ENCODE results near the gene TIMM17B.
A peak's percentile ranks its signal among the peaks of the same experiment; 100 is the strongest.

Gene TIMM17B

DNA sequence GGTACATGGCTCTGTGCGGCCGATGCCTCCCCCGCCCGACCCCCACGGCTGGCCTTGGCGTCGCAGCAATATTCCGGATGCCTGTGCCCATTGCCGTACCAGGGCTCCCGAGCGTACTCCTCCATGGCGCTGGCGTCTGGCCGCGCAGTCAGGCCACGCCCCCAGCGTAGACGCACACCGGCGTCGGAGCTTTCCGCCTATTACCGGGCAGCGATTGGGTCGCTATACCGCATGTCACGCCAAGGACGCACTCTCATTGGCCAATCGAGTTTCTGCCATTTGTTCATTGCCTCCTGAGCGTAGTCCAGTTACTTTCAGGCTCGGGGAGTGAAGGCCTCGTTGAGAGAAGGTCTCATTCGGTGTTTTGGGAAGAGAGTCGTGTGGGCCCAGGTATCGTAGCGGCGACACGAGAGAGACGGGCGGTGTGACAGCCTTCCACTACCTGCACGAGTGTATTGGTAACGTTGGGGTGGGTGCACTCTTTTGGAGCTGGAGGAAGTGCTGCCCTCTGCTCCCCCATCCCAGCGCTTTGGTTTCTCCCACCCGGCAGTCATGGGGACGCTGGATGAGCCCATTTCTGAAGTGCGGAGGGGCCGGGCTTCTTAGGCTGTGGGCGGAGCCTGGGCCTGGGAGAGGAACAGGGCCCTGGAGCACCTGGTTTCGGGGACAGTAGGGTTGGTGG, at the start of gene TIMM17B, which contains the start of gene PQBP1:
Gene TIMM17B (minus strand): TSS at position 144 of the 682 bp plus-strand sequence. CDS start 19 bp downstream, at position 125.
Gene PQBP1 (plus strand): TSS at position 306 of the 682 bp plus-strand sequence. CDS start 580 bp downstream, outside the sequence.
- peak; percentile 98 for DNase-seq

DNA sequence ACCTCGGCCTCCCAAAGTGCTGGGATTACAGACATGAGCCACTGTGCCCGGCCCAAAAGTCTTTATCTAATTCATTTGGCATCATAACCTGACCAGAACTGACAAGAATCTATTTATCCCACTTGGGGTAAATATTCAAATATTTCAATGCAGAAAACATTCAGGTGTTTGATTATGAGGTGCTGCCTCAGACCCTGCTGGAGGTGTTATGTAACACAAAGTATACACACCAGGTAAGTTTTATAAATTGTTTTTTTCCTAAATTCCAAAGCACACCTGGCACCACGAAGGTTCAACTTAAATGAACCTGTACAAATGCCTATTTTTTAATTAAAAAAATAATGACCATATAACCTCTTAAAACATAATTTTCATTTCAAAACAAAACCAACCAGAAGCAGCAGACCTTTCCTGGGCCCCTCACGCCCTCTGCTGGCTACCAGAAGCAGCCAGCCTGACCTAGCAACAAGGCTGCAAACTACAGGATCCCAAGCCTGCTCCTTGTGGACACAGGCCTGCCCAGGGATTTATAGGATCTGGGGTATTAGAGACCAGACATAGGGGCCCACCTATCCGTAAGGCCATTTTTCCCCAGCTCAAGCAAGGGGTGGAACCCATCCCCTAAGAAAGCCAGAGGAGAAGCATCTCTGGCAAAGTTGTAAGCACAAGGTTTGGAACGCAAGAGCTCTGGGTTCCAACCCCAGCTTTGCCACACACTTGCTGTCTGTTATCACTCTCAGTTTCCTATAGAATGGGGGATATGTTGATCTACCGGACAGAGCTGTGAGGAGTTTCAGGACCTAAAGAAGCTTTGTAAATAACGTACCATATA, 48.2 kb upstream of the TIMM17B start:
- DNase-seq, result peak; percentile 67

DNA sequence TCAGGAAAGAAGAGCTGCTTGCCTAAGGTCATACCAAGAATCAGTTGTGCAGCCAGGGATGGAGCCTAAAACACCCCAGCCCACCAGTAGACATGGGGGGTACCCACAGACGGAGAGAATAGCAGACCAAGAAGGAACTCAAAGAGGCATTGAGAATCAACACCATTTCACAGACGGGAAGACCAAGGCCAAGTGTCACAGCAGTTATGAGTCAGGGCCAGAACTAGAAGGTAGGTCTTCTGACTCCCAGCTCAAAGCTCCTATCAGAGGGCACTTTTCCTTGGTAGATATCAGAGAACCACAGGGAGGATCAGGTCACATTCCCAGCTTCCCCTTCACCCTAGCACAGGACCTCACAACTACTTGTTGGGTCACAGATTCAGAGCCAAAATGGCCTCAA, 45.3 kb upstream of the TIMM17B start:
- no peak for DNase-seq

GRCh38 chrX:48940404-48940955, 42.9 kb upstream of the TIMM17B start:
- no peak for DNase-seq

GRCh38 chrX:48939524-48940228, 42.1 kb upstream of the TIMM17B start:
- no peak for DNase-seq

DNA sequence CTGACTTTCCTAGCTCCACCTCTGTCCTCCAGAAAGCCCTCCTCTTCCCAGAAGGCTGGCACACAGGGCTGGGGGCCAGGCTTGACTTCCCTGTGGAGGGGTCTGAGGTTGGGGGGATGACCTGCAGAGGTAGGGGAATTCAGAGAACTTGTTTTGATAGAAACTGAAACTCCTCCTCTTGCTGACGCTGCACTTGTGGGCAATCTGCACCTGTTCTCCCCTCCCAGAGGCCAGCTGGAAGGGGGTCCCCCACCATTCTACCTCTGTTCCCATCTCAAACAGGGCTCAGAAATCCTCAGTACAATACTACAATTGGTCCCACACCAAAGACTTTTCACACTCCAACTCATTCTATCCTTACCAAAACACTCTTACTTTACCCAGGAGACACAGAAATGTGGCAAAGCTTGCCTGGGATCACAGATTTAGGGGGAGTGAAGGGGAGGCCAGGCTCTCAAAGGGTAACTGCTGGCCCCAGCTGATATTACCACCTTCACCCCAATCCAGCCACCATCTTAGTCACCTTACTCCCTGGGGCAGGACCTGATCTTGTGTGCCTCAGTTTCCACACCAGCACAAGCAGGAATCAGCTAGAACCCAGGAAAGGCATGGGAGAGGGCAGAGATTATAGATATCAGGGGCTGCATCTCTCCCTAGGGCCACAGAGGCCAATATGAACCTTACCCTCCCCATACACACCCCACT, 41.3 kb upstream of the TIMM17B start:
- no peak for DNase-seq

- DNase-seq, result no peak
These were observed 39.7 kb upstream of the TIMM17B start for GRCh38 chrX:48937054-48937907.

DNA sequence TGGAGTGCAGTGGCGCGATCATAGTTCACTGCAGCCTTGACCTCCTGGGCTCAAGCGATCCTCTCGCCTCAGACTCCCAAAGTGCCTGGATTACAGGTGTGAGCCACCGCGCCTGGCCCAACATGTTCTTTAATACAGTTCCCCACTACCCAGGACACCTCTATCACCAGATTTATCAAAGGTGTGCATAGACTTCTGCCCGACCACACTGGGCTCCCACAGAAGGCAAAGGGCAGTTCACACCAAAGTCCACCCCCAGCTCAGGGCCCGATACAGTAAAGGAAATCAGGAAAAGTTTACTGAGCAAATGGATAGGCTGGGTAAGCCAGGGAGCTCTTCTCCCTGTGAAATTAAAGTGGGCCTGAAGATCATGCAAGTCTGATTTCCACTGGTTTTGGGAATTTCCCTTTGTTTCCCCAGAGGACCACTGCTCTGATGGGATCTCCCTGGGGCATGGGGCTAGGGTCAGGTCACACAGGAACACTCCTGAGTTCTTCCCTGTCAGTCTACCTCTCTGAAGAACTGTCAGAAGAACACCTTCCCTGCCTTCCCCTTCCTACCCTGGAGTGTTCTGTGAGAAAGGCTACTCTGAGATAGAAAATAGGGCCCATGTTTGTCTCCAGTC, 39.0 kb upstream of the TIMM17B start:
- DNase-seq, result no peak

- DNase-seq, result no peak
These were observed 37.7 kb upstream of the TIMM17B start for GRCh38 chrX:48935301-48935670.

DNA sequence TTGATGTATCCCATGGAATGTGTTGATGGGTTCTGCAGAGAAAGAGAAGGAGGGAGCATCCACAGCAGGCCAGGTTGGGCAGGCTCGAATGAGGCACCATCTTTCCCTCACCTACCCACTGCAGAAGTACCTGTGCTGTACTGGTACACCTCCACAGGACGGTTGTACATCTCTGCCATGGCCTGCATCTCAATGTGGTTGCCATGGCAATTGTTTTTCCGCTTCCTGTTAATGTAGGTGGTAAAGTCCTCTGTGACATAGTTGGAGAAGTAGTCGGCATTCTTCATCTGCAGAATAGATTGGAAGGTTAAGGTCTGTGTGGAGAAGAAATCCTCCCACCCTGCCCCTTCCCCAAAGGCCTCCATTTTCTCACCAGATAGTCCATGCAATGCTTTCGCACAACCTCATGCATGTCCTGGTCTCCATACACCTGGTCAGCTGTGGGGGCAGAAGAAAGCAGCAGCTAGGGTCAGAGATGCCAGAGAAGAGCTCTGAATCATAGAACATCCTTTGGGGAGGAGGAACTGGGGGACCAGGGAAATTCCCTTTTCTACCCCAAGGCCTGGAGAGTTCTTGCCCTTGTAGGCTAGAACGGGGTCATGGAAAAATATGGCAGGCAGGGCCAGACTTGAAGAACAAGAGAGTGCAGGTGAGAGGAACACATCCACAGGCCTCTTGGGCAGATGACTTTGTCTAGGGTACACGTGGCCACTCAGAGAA, 37.2 kb upstream of the TIMM17B start:
- DNase-seq, result no peak

- DNase-seq, result no peak
These were observed 36.2 kb upstream of the TIMM17B start for GRCh38 chrX:48933757-48934156.

DNA sequence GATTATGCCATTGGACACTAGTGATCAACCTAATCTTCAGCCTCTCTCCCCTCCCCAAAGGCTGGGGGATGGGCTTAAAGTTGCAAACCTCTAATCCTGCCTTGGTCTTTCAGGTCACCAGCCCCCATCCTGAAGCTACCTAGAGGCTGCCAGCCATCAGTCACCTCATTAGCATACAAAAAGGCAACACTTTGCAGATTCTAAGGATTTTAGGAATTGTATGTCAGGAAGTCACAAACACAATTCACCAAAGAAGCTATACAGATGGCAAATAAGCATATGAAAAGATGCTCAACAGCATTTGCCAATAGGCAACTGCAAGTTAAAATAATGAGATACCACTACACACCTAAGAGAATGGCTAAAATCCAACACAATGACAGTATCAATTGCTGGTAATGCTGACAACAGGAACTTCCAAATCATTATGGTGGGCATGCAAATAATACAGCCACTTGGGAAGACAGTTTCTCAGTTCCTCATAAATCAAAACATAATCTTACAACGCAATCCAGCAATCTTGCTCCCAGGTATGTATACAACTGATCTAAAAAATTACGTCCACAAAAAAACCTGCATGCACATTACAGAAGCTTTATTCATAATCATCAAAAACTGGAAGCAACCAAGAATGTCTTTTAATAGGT, 30.3 kb upstream of the TIMM17B start:
- DNase-seq, result no peak

GRCh38 chrX:48927123-48927522, 29.6 kb upstream of the TIMM17B start:
- DNase-seq, result no peak

- no peak for DNase-seq
These were observed 26.7 kb upstream of the TIMM17B start for GRCh38 chrX:48924270-48924669.

GRCh38 chrX:48923771-48924170, 26.2 kb upstream of the TIMM17B start:
- no peak for DNase-seq

GRCh38 chrX:48920718-48921104, 23.1 kb upstream of the TIMM17B start:
- no peak for DNase-seq

DNA sequence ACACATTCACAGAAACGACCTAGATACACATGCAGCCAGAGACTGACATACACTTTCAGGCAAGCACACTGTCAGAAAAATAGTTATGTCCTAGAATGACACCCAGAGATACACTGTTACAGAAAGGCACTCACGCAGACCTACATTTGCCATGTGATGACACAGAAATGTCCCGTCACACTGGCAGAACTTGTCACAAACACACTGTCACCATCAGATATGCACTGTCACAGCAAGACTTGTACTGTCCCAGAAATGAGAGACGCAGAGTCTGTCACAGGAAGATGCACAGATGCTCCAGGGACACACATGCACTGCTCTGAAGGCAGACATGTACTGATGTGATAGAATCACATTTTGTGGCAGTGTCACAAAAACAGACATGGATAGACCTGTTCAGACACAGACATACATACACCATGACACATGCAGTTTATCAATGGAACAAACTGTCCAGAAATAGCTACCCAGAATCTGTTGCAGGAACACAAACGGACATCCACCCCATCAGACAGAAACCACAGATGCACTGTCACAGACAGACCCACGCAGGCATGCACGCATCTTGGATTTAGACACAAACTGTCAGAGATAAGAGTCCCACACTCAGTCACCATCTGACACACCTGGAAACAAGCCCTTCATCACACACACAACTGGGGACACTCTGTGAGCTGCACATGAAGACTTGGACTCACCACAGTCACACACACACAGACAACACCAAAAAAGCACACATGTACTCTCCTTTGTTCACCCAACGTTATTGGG, 22.6 kb upstream of the TIMM17B start:
- DNase-seq, result no peak

GRCh38 chrX:48919360-48919841, 21.8 kb upstream of the TIMM17B start:
- no peak for DNase-seq
